SJSA1 (cell line): ENCODE results near the gene CDH26. TPM values are rescaled to one million over a fixed set of nuclear protein-coding genes. Genes with fewer than 3 reads are reported as not detected.
A peak's percentile ranks its signal among the peaks of the same experiment; 100 is the strongest.

Experiments
- DNase-seq, 2 experiments: peaks; one replicate each; pipeline ENCODE4 v3.0.0-alpha.2; 2015 to 2020; ENCODE audit warnings: low spot score in 2 of 2, low read depth in 1 of 2
- H3K27ac ChIP-seq: fragments of 250-450 bp; sonication (Bioruptor Pico); 2 replicates; pipeline ENCODE4 v1.5.1; 2020; ENCODE audit warnings: mild to moderate bottlenecking, moderate library complexity
- H3K27me3 ChIP-seq: fragments of 250-450 bp; sonication (Bioruptor Pico); replicated peaks from 2 replicates; pipeline ENCODE4 v1.5.1; 2020; ENCODE audit warnings: mild to moderate bottlenecking, moderate library complexity
- H3K36me3 ChIP-seq: fragments of 250-450 bp; sonication (Bioruptor Pico); 2 replicates; pipeline ENCODE4 v1.5.1; 2020; ENCODE audit warnings: mild to moderate bottlenecking
- H3K4me1 ChIP-seq: fragments of 250-450 bp; sonication (Bioruptor Pico); replicated peaks from 2 replicates; pipeline ENCODE4 v1.6.1; 2021; ENCODE audit warnings: mild to moderate bottlenecking
- H3K4me3 ChIP-seq: fragments of 250-450 bp; sonication (Bioruptor Pico); 2 replicates; pipeline ENCODE4 v1.5.1; 2020; ENCODE audit warnings: mild to moderate bottlenecking
- H3K9me3 ChIP-seq: fragments of 250-450 bp; sonication (Bioruptor Pico); replicated peaks from 2 replicates; pipeline ENCODE4 v1.5.1; 2020; ENCODE audit warnings: mild to moderate bottlenecking
- total RNA-seq: library from RNA; depleted of rRNA; stranded (reverse); fragments of >200 nt; shearing (Covaris generic); gene quantifications from 2 replicates; pipeline ENCODE4 v1.2.3, GENCODE V29; 2014

The CDH26 gene
- total RNA-seq, 1 experiment from 2014 or later = not detected

GRCh38 chr20:59935457-59936185 is 22.6 kb upstream of the CDH26 start:
- H3K27me3 ChIP-seq = no peaks in the 10 kb centered on the region
- no peak for DNase-seq
- no peak overlapping the region for H3K4me3 ChIP-seq
- H3K36me3 ChIP-seq = peaks cover 23% of the 10 kb centered on the region; the same call in 1 of the 2 replicates
- no peak overlapping the region for H3K27ac ChIP-seq
- peaks cover 27% of the 10 kb centered on the region for H3K4me1 ChIP-seq
- H3K9me3 ChIP-seq = no peaks in the 10 kb centered on the region; the same call in 1 of the 2 replicates

- no peaks in the 10 kb centered on the region; the same call in 1 of the 2 replicates for H3K9me3 ChIP-seq
- no peak overlapping the region for H3K27ac ChIP-seq
- H3K4me1 ChIP-seq = peaks cover 27% of the 10 kb centered on the region
- H3K4me3 ChIP-seq = no peak overlapping the region
- DNase-seq = no peak
- peaks cover 23% of the 10 kb centered on the region; the same call in 1 of the 2 replicates for H3K36me3 ChIP-seq
- no peaks in the 10 kb centered on the region for H3K27me3 ChIP-seq
Observed at GRCh38 chr20:59936409-59936808, 21.8 kb upstream of the CDH26 start.

- Histone ChIP-seq H3K4me3 (no peak overlapping the region), H3K36me3 (peaks cover 27% of the 10 kb centered on the region), H3K9me3 (no peaks in the 10 kb centered on the region; the same call in 1 of the 2 replicates), H3K27me3 (no peaks in the 10 kb centered on the region), H3K27ac (no peak overlapping the region), H3K4me1 (peaks cover 27% of the 10 kb centered on the region)
- no peak for DNase-seq
Observed at GRCh38 chr20:59937150-59937549, 21.1 kb upstream of the CDH26 start.

GRCh38 chr20:59938221-59938620 is 20.0 kb upstream of the CDH26 start:
- Histone ChIP-seq H3K27me3 (no peaks in the 10 kb centered on the region), H3K27ac (no peak overlapping the region), H3K4me3 (no peak overlapping the region), H3K36me3 (peaks cover 38% of the 10 kb centered on the region), H3K4me1 (peaks cover 27% of the 10 kb centered on the region), H3K9me3 (no peaks in the 10 kb centered on the region; the same call in 1 of the 2 replicates)
- DNase-seq = peak in 1 of 2 experiments; percentile 23

- no peak for DNase-seq
- H3K27ac ChIP-seq = no peak overlapping the region
- H3K4me1 ChIP-seq = peaks cover 27% of the 10 kb centered on the region
- H3K4me3 ChIP-seq = no peak overlapping the region
- H3K27me3 ChIP-seq = no peaks in the 10 kb centered on the region
- H3K36me3 ChIP-seq = peaks cover 41% of the 10 kb centered on the region
- no peaks in the 10 kb centered on the region; the same call in 1 of the 2 replicates for H3K9me3 ChIP-seq
Observed at GRCh38 chr20:59938696-59939051, 19.5 kb upstream of the CDH26 start.

GRCh38 chr20:59939052-59939878 is 19.0 kb upstream of the CDH26 start:
- H3K27me3 ChIP-seq = no peaks in the 10 kb centered on the region
- H3K36me3 ChIP-seq = peaks cover 47% of the 10 kb centered on the region
- no peaks in the 10 kb centered on the region; the same call in 1 of the 2 replicates for H3K9me3 ChIP-seq
- DNase-seq = no peak
- peaks cover 21% of the 10 kb centered on the region for H3K4me1 ChIP-seq
- peak overlapping the region; percentile 54 for H3K27ac ChIP-seq
- H3K4me3 ChIP-seq = peak overlapping the region; percentile 62

- peak overlapping the region; percentile 54 for H3K27ac ChIP-seq
Observed at GRCh38 chr20:59939879-59940128, 18.4 kb upstream of the CDH26 start.

GRCh38 chr20:59940129-59940955 is 17.9 kb upstream of the CDH26 start, which contains the start of the genes FAM217B and PPP1R3D:
Gene FAM217B, plus strand, starts transcription at chr20:59940389. Its CDS starts 3,555 bp downstream, at chr20:59943944.
Gene PPP1R3D, minus strand, starts transcription at chr20:59940305. Its CDS starts 374 bp downstream, at chr20:59939931.
- Histone ChIP-seq H3K36me3 (peaks cover 57% of the 10 kb centered on the region), H3K4me3 (peak within 1 kb of the TSS; percentile 62), H3K27me3 (no peaks in the 10 kb centered on the region), H3K27ac (peak within 1 kb of the TSS; percentile 69), H3K4me1 (peaks cover 20% of the 10 kb centered on the region), H3K9me3 (no peaks in the 10 kb centered on the region; the same call in 1 of the 2 replicates)
- peak; percentile 92 to 96 for DNase-seq

More at GRCh38 chr20:59939879-59940128, 18.4 kb upstream of the CDH26 start:
- DNase-seq = no peak
- H3K36me3 ChIP-seq = peaks cover 52% of the 10 kb centered on the region
- H3K4me1 ChIP-seq = peaks cover 20% of the 10 kb centered on the region
- no peaks in the 10 kb centered on the region for H3K27me3 ChIP-seq
- peak overlapping the region; percentile 62 for H3K4me3 ChIP-seq
- no peaks in the 10 kb centered on the region; the same call in 1 of the 2 replicates for H3K9me3 ChIP-seq

GRCh38 chr20:59940956-59941294 is 17.3 kb upstream of the CDH26 start:
- H3K9me3 ChIP-seq = no peaks in the 10 kb centered on the region; the same call in 1 of the 2 replicates
- DNase-seq = no peak
- no peaks in the 10 kb centered on the region for H3K27me3 ChIP-seq
- peak overlapping the region; percentile 69 for H3K27ac ChIP-seq
- H3K4me1 ChIP-seq = peaks cover 20% of the 10 kb centered on the region
- H3K4me3 ChIP-seq = peak overlapping the region; percentile 62
- H3K36me3 ChIP-seq = peaks cover 54% of the 10 kb centered on the region

- Histone ChIP-seq H3K9me3 (no peaks in the 10 kb centered on the region; the same call in 1 of the 2 replicates), H3K4me1 (peaks cover 20% of the 10 kb centered on the region), H3K36me3 (peaks cover 52% of the 10 kb centered on the region), H3K27me3 (no peaks in the 10 kb centered on the region), H3K27ac (no peak overlapping the region), H3K4me3 (no peak overlapping the region)
- DNase-seq = no peak
Observed at GRCh38 chr20:59942245-59942644, 16.0 kb upstream of the CDH26 start.

- Histone ChIP-seq H3K36me3 (peaks cover 41% of the 10 kb centered on the region), H3K27me3 (no peaks in the 10 kb centered on the region), H3K27ac (no peak overlapping the region), H3K4me1 (peaks cover 5% of the 10 kb centered on the region), H3K9me3 (no peaks in the 10 kb centered on the region; the same call in 1 of the 2 replicates), H3K4me3 (no peak overlapping the region)
- DNase-seq = no peak
Observed at GRCh38 chr20:59944726-59945125, 13.5 kb upstream of the CDH26 start.

GRCh38 chr20:59945175-59945574 is 13.0 kb upstream of the CDH26 start:
- Histone ChIP-seq H3K9me3 (no peaks in the 10 kb centered on the region), H3K27ac (no peak overlapping the region), H3K4me1 (peaks cover 4% of the 10 kb centered on the region), H3K4me3 (no peak overlapping the region), H3K27me3 (no peaks in the 10 kb centered on the region), H3K36me3 (peaks cover 40% of the 10 kb centered on the region)
- DNase-seq = no peak

GRCh38 chr20:59945731-59946130 is 12.5 kb upstream of the CDH26 start:
- Histone ChIP-seq H3K27ac (no peak overlapping the region), H3K4me1 (peaks cover 10% of the 10 kb centered on the region), H3K36me3 (peaks cover 40% of the 10 kb centered on the region), H3K4me3 (no peak overlapping the region), H3K9me3 (no peaks in the 10 kb centered on the region), H3K27me3 (no peaks in the 10 kb centered on the region)
- no peak for DNase-seq
